HG03095 (cell line): Measurements from ENCODE around the gene TTYH3.

Experiments
- ATAC-seq: cut with Tn5 transposase; IDR thresholded peaks from one replicate; pipeline ENCODE4 v1.9.1; 2021; ENCODE audit warnings: moderate library complexity; ENCODE audit not compliant: unreplicated experiment

The TTYH3 gene

GRCh38 chr7:2646336-2646679 is 14.5 kb downstream of the TTYH3 start:
- ATAC-seq, result no peak

GRCh38 chr7:2646680-2647571 is 15.1 kb downstream of the TTYH3 start:
- no peak for ATAC-seq

GRCh38 chr7:2647594-2648172 is 15.9 kb downstream of the TTYH3 start:
- no peak for ATAC-seq

- no peak for ATAC-seq
Observed at GRCh38 chr7:2649139-2649838, 17.5 kb downstream of the TTYH3 start.

- no peak for ATAC-seq
Observed at GRCh38 chr7:2649991-2650390, 18.2 kb downstream of the TTYH3 start.

GRCh38 chr7:2650451-2650850 is 18.7 kb downstream of the TTYH3 start:
- ATAC-seq, result no peak

- no peak for ATAC-seq
Observed at GRCh38 chr7:2651336-2651735, 19.6 kb downstream of the TTYH3 start.

GRCh38 chr7:2651847-2652735 is 20.3 kb downstream of the TTYH3 start:
- ATAC-seq, result no peak

GRCh38 chr7:2652736-2653060 is 20.9 kb downstream of the TTYH3 start:
- ATAC-seq, result no peak

- no peak for ATAC-seq
Observed at GRCh38 chr7:2654059-2654458, 22.3 kb downstream of the TTYH3 start.

GRCh38 chr7:2655870-2656614 is 24.3 kb downstream of the TTYH3 start:
- ATAC-seq, result no peak

GRCh38 chr7:2657208-2657607 is 25.4 kb downstream of the TTYH3 start:
- ATAC-seq, result no peak

- ATAC-seq, result no peak
Observed at GRCh38 chr7:2657920-2658671, 26.3 kb downstream of the TTYH3 start.

GRCh38 chr7:2658941-2659340 is 27.2 kb downstream of the TTYH3 start:
- no peak for ATAC-seq

GRCh38 chr7:2659556-2660358 is 28.0 kb downstream of the TTYH3 start:
- ATAC-seq, result no peak

- no peak for ATAC-seq
Observed at GRCh38 chr7:2660359-2661095, 28.7 kb downstream of the TTYH3 start.

GRCh38 chr7:2661096-2661449 is 29.3 kb downstream of the TTYH3 start:
- no peak for ATAC-seq

- no peak for ATAC-seq
Observed at GRCh38 chr7:2661602-2662272, 30.0 kb downstream of the TTYH3 start.
